ES-I3 (cell line): Measurements from ENCODE around the gene DLX5.

ENCODE experiments used
- H3K36me3 ChIP-seq: 2 replicates; pipeline ENCODE4 v1.6.1; 2013; ENCODE audit warnings: mild to moderate bottlenecking, low read length, control low read depth, moderate library complexity; ENCODE audit not compliant: insufficient read depth
- H3K4me1 ChIP-seq: 2 replicates; pipeline ENCODE4 v1.6.1; 2013; ENCODE audit warnings: mild to moderate bottlenecking, control low read depth, low read length; ENCODE audit not compliant: insufficient read depth
- H3K9ac ChIP-seq: 2 replicates; pipeline ENCODE4 v1.6.1; 2013; ENCODE audit warnings: low read depth, mild to moderate bottlenecking, low read length, moderate library complexity
- H3K9me3 ChIP-seq: 2 replicates; pipeline ENCODE4 v1.6.1; 2013; ENCODE audit warnings: mild to moderate bottlenecking, low read length, moderate library complexity; ENCODE audit not compliant: control insufficient read depth, insufficient read depth

The DLX5 gene

DNA sequence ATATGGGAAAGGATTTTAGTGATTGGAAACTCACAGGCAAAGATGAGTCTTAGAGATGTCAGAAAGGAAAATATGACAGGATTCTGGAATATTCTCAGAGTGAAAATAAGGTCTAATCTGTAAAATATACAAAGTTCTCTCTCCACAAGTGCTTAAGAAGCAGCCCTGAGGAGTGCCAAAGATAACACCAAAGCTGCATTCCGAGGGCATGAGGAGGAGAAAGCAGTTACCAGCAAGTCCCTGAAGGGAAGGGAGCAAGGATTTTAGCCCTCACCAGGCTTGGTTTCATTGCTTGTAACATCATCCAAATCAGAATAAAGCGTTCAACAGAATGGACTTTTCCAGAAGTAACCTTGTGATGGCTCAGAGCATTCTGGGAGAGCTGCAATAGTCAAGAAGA, 50.6 kb downstream of the DLX5 start:
- no peaks in the 10 kb centered on the region for H3K9me3 ChIP-seq
- H3K36me3 ChIP-seq, result no peaks in the 10 kb centered on the region
- H3K9ac ChIP-seq, result no peak overlapping the region
- no peaks in the 10 kb centered on the region for H3K4me1 ChIP-seq

DNA sequence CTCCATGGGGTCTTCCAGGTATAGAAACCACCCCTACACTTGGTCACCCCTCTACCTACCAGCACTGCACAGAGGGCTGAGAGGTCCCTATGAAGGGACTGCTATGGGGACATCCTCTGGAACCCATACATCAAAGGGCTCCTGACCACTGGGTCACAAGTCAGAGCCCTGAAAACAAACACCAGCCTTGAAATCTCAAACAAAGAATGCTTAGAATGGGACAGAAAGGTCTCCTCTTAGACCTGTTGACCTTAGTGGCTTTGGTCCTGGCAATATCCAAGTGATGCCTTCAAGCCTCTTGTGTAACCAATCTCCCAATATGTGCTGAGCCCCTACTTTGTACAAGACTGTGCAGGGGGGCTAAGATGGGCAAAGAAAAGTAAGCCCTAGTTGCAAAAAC, 53.9 kb downstream of the DLX5 start:
- Histone ChIP-seq H3K4me1 (no peaks in the 10 kb centered on the region), H3K9ac (no peak overlapping the region), H3K9me3 (no peaks in the 10 kb centered on the region), H3K36me3 (no peaks in the 10 kb centered on the region)
